ENCODE data around the gene MITF. TPM values are rescaled to one million over a fixed set of nuclear protein-coding genes. Genes with fewer than 3 reads are reported as not detected.
A peak's percentile ranks its signal among the peaks of the same experiment; 100 is the strongest.

The MITF gene
- total RNA-seq, 1 donor, result 6.1 TPM

- TF ChIP-seq CTCF (IDR thresholded peaks at IDR 0.05; ENCODE audit: insufficient read depth, low read length), result no peak
- DNase-seq (ENCODE audit: low read depth), result no peak
- H3K4me3 ChIP-seq (ENCODE audit: low read depth, low read length), result no peak overlapping the region
Observed at GRCh38 chr3:69864141-69864540, 124.9 kb downstream of the MITF start.

GRCh38 chr3:69864766-69865165 lies 125.5 kb downstream of the MITF start:
- TF ChIP-seq CTCF (IDR thresholded peaks at IDR 0.05; ENCODE audit: insufficient read depth, low read length), result no peak
- H3K4me3 ChIP-seq (ENCODE audit: low read depth, low read length), result no peak overlapping the region
- DNase-seq (ENCODE audit: low read depth), result no peak

GRCh38 chr3:69865925-69866679 lies 126.8 kb downstream of the MITF start:
- H3K4me3 ChIP-seq (ENCODE audit: low read depth, low read length), result no peak overlapping the region
- DNase-seq (ENCODE audit: low read depth), result peak; percentile 12
- no peak for TF ChIP-seq CTCF (IDR thresholded peaks at IDR 0.05; ENCODE audit: insufficient read depth, low read length)

GRCh38 chr3:69866988-69867720 lies 127.9 kb downstream of the MITF start:
- no peak for TF ChIP-seq CTCF (IDR thresholded peaks at IDR 0.05; ENCODE audit: insufficient read depth, low read length)
- DNase-seq (ENCODE audit: low read depth), result peak; percentile 7
- H3K4me3 ChIP-seq (ENCODE audit: low read depth, low read length), result no peak overlapping the region

GRCh38 chr3:69867941-69868505 lies 128.8 kb downstream of the MITF start:
- no peak for TF ChIP-seq CTCF (IDR thresholded peaks at IDR 0.05; ENCODE audit: insufficient read depth, low read length)
- H3K4me3 ChIP-seq (ENCODE audit: low read depth, low read length), result no peak overlapping the region
- DNase-seq (ENCODE audit: low read depth), result peak; percentile 14

- no peak for DNase-seq (ENCODE audit: low read depth)
- H3K4me3 ChIP-seq (ENCODE audit: low read depth, low read length), result no peak overlapping the region
- TF ChIP-seq CTCF (IDR thresholded peaks at IDR 0.05; ENCODE audit: insufficient read depth, low read length), result no peak
Observed at GRCh38 chr3:69868841-69869420, 129.7 kb downstream of the MITF start.
